Type B pancreatic cell (in vitro differentiated cells): Measurements from ENCODE around the gene SPINK13. TPM values are rescaled to one million over a fixed set of nuclear protein-coding genes. Genes with fewer than 3 reads are reported as not detected.

Experiments
- DNase-seq: peaks from one replicate; pipeline ENCODE4 v3.0.0; 2021; ENCODE audit warnings: mixed read lengths; ENCODE audit not compliant: unreplicated experiment; ENCODE audit errors: extremely low spot score
- H3K27ac Mint-ChIP-seq: 2 replicates; pipeline ENCODE4 v1.8.0; 2021; ENCODE audit warnings: mild to moderate bottlenecking, mixed read lengths
- H3K27me3 Mint-ChIP-seq: 2 replicates; pipeline ENCODE4 v1.8.0; 2021; ENCODE audit warnings: mixed read lengths
- H3K36me3 Mint-ChIP-seq: 2 replicates; pipeline ENCODE4 v1.8.0; 2021; ENCODE audit warnings: mixed read lengths
- H3K4me1 Mint-ChIP-seq: one replicate; pipeline ENCODE4 v1.8.0; 2021; ENCODE audit warnings: mixed read lengths; ENCODE audit not compliant: unreplicated experiment
- H3K4me3 Mint-ChIP-seq: 2 replicates; pipeline ENCODE4 v1.8.0; 2021; ENCODE audit warnings: mild to moderate bottlenecking, mixed read lengths
- H3K9me3 Mint-ChIP-seq: 2 replicates; pipeline ENCODE4 v1.8.0; 2021; ENCODE audit warnings: mixed read lengths
- CTCF ChIP-seq: fragments of 200-600 bp; sonication (generic); conservative IDR thresholded peaks from 2 replicates; pipeline ENCODE4 v1.5.0; 2021; ENCODE audit warnings: antibody characterized with exemption, mild to moderate bottlenecking
- long read RNA-seq: library from polyadenylated mRNA; unstranded; transcript quantifications from one replicate; pipeline ENCODE4 v2.0.0, GENCODE V29; 2020
- total RNA-seq: library from RNA; stranded (reverse); gene quantifications from 2 replicates; pipeline ENCODE4 v1.2.1, GENCODE V29; 2021; ENCODE audit warnings: low replicate concordance

Gene SPINK13
- not detected in 2 replicates for total RNA-seq
- long read RNA-seq: 0 reads

GRCh38 chr5:148268566-148268965 lies at the start of gene SPINK13:
SPINK13 (plus strand) TSS chr5:148268794; CDS start chr5:148270073, 1,279 bp downstream.
- DNase-seq: no peak
- H3K36me3 Mint-ChIP-seq: no peaks in the 10 kb centered on the region
- no peaks in the 10 kb centered on the region for H3K4me1 Mint-ChIP-seq
- H3K9me3 Mint-ChIP-seq: no peaks in the 10 kb centered on the region
- TF ChIP-seq CTCF: no peak
- H3K27ac Mint-ChIP-seq: no peak within 1 kb of the TSS
- H3K4me3 Mint-ChIP-seq: no peak within 1 kb of the TSS
- no peaks in the 10 kb centered on the region for H3K27me3 Mint-ChIP-seq

- H3K27ac Mint-ChIP-seq: no peak overlapping the region
- no peaks in the 10 kb centered on the region for H3K9me3 Mint-ChIP-seq
- H3K4me3 Mint-ChIP-seq: no peak overlapping the region
- DNase-seq: no peak
- peaks cover 5% of the 10 kb centered on the region for H3K27me3 Mint-ChIP-seq
- no peaks in the 10 kb centered on the region for H3K4me1 Mint-ChIP-seq
- TF ChIP-seq CTCF: no peak
- H3K36me3 Mint-ChIP-seq: no peaks in the 10 kb centered on the region
Observed at GRCh38 chr5:148221508-148221907, 47.1 kb upstream of the SPINK13 start.

GRCh38 chr5:148224117-148224742 lies 44.4 kb upstream of the SPINK13 start:
- Mint-ChIP-seq H3K27ac (no peak overlapping the region), H3K27me3 (peaks cover 5% of the 10 kb centered on the region), H3K4me1 (no peaks in the 10 kb centered on the region)

GRCh38 chr5:148228392-148228984 lies 40.1 kb upstream of the SPINK13 start:
- H3K9me3 Mint-ChIP-seq: no peaks in the 10 kb centered on the region
- H3K27me3 Mint-ChIP-seq: no peaks in the 10 kb centered on the region
- no peak for TF ChIP-seq CTCF
- H3K4me1 Mint-ChIP-seq: no peaks in the 10 kb centered on the region
- H3K27ac Mint-ChIP-seq: no peak overlapping the region
- H3K36me3 Mint-ChIP-seq: no peaks in the 10 kb centered on the region
- DNase-seq: no peak
- H3K4me3 Mint-ChIP-seq: no peak overlapping the region

More at GRCh38 chr5:148224117-148224742, 44.4 kb upstream of the SPINK13 start:
- H3K9me3 Mint-ChIP-seq: no peaks in the 10 kb centered on the region
- H3K4me3 Mint-ChIP-seq: no peak overlapping the region
- no peak for DNase-seq
- TF ChIP-seq CTCF: no peak
- no peaks in the 10 kb centered on the region for H3K36me3 Mint-ChIP-seq

GRCh38 chr5:148229840-148230239 lies 38.8 kb upstream of the SPINK13 start:
- TF ChIP-seq CTCF: no peak
- H3K9me3 Mint-ChIP-seq: no peaks in the 10 kb centered on the region
- no peaks in the 10 kb centered on the region for H3K4me1 Mint-ChIP-seq
- no peaks in the 10 kb centered on the region for H3K27me3 Mint-ChIP-seq
- no peak overlapping the region for H3K27ac Mint-ChIP-seq
- no peak overlapping the region for H3K4me3 Mint-ChIP-seq
- no peak for DNase-seq
- no peaks in the 10 kb centered on the region for H3K36me3 Mint-ChIP-seq
